H1 (cell line): ENCODE results near the gene CRTC2. TPM values are rescaled to one million over a fixed set of nuclear protein-coding genes. Genes with fewer than 3 reads are reported as not detected.

Source experiments
- CEBPB ChIP-seq: IDR thresholded peaks from 2 replicates; pipeline ENCODE4 v1.6.1; 2012; ENCODE audit warnings: low read depth, low read length
- EZH2 ChIP-seq: fragments of 200-600 bp; sonication (generic); IDR thresholded peaks from 2 replicates; pipeline ENCODE4 v1.7.1; 2012; ENCODE audit warnings: low read depth, mild to moderate bottlenecking, moderate library complexity, low read length, inconsistent platforms; ENCODE audit not compliant: severe bottlenecking
- HDAC2 ChIP-seq, 2 experiments: fragments of 300-600 bp in 1 of 2; sonication (generic) in 1 of 2; IDR thresholded peaks; 2 replicates each; pipeline ENCODE4 v1.6.1; 2011 to 2012; ENCODE audit warnings: low read depth in 2 of 2, low read length in 2 of 2, mild to moderate bottlenecking in 2 of 2, moderate library complexity in 2 of 2, borderline replicate concordance in 1 of 2, inconsistent platforms in 1 of 2
- JUN ChIP-seq: IDR thresholded peaks from 2 replicates; pipeline ENCODE4 v1.6.1; 2011; ENCODE audit warnings: low read depth, mild to moderate bottlenecking, improper control_type of control experiment, low read length
- KDM1A ChIP-seq: fragments of 200-600, 300-600 bp; sonication (generic); IDR thresholded peaks from 2 replicates; pipeline ENCODE4 v1.7.1; 2016; ENCODE audit warnings: mild to moderate bottlenecking, low read length, borderline replicate concordance
- NANOG ChIP-seq: IDR thresholded peaks from 2 replicates; pipeline ENCODE4 v1.6.1; 2011; ENCODE audit warnings: low read length, low read depth, mild to moderate bottlenecking, inconsistent platforms; ENCODE audit not compliant: insufficient read depth, poor library complexity, severe bottlenecking
- POLR2A ChIP-seq, 2 experiments: IDR thresholded peaks; 1 replicate in 1 of 2; 2 replicates in 1 of 2; pipeline ENCODE4 v1.6.1; 2011; ENCODE audit warnings: low read depth in 2 of 2, low read length in 2 of 2, mild to moderate bottlenecking in 2 of 2; ENCODE audit errors: control extremely low read depth in 1 of 2
- RFX5 ChIP-seq: IDR thresholded peaks from 2 replicates; pipeline ENCODE4 v1.6.1; 2011; ENCODE audit warnings: low read depth, low read length, improper control_type of control experiment, borderline replicate concordance
- RNF2 ChIP-seq: fragments of 200-900, 300-1000 bp; sonication (generic); IDR thresholded peaks from 2 replicates; pipeline ENCODE4 v1.7.1; 2016; ENCODE audit warnings: borderline replicate concordance, low read depth, mild to moderate bottlenecking, antibody characterized with exemption, low read length; ENCODE audit not compliant: poor library complexity, severe bottlenecking; ENCODE audit errors: missing control alignments
- ZNF274 ChIP-seq: IDR thresholded peaks from 2 replicates; pipeline ENCODE4 v1.7.0; 2012; ENCODE audit warnings: low read length, borderline replicate concordance; ENCODE audit errors: extremely low read depth
- polyA plus RNA-seq, 7 experiments: library from polyadenylated mRNA; depleted of rRNA in 3 of 7; stranded (reverse) in 5 of 7; unstranded in 2 of 7; fragments of >200 nt in 5 of 7; fragments of 200-250 nt in 2 of 7; gene quantifications; 1 replicate in 5 of 7; 2 replicates in 1 of 7; 4 replicates in 1 of 7; pipeline versions ENCODE4 v1.2.1 to v1.2.3, GENCODE V29; 2011 to 2013; ENCODE audit warnings: missing spikeins in 2 of 7, mixed read lengths in 2 of 7
- total RNA-seq: library from RNA; stranded (reverse); fragmentation: NEBNext Ultra II Directional; extraction: Animal tissue kit (Norgen Biotek cat#: 25700); gene quantifications from 2 replicates; pipeline ENCODE4 v1.2.1, GENCODE V29; 2021
- TF ChIP-seq, protein P1 (sequence below): fragments of 300-600 bp; sonication (generic); IDR thresholded peaks from 2 replicates; pipeline ENCODE4 v1.7.1; 2012; ENCODE audit warnings: low read length, moderate library complexity, mild to moderate bottlenecking, inconsistent platforms; ENCODE audit not compliant: insufficient replicate concordance

Gene CRTC2
- total and polyA plus RNA-seq, 2 of the 8 experiments (the other 6 are each of a cell fraction or from before 2014, with no cell fraction given), result 28.6 to 34.3 TPM

DNA sequence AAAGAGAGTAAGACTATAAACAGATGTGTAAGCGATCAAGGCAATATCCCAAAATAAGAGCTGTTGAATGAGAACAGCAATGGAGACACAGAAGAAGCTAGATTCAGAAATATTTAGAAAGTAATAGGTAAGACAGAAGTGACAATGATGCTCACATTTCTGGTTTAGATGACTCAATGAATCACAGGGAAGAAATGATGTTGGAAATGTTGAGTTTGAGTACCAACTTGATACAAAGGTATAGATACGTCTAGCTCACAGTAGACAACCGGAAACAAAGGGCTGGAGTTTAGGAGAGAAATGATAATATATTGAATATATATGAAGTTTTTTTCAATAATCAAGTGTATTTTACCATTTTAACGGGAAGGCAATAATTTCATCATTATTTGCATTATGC is 42.1 kb downstream of the CRTC2 start (continued):
- TF ChIP-seq, protein P1, sequence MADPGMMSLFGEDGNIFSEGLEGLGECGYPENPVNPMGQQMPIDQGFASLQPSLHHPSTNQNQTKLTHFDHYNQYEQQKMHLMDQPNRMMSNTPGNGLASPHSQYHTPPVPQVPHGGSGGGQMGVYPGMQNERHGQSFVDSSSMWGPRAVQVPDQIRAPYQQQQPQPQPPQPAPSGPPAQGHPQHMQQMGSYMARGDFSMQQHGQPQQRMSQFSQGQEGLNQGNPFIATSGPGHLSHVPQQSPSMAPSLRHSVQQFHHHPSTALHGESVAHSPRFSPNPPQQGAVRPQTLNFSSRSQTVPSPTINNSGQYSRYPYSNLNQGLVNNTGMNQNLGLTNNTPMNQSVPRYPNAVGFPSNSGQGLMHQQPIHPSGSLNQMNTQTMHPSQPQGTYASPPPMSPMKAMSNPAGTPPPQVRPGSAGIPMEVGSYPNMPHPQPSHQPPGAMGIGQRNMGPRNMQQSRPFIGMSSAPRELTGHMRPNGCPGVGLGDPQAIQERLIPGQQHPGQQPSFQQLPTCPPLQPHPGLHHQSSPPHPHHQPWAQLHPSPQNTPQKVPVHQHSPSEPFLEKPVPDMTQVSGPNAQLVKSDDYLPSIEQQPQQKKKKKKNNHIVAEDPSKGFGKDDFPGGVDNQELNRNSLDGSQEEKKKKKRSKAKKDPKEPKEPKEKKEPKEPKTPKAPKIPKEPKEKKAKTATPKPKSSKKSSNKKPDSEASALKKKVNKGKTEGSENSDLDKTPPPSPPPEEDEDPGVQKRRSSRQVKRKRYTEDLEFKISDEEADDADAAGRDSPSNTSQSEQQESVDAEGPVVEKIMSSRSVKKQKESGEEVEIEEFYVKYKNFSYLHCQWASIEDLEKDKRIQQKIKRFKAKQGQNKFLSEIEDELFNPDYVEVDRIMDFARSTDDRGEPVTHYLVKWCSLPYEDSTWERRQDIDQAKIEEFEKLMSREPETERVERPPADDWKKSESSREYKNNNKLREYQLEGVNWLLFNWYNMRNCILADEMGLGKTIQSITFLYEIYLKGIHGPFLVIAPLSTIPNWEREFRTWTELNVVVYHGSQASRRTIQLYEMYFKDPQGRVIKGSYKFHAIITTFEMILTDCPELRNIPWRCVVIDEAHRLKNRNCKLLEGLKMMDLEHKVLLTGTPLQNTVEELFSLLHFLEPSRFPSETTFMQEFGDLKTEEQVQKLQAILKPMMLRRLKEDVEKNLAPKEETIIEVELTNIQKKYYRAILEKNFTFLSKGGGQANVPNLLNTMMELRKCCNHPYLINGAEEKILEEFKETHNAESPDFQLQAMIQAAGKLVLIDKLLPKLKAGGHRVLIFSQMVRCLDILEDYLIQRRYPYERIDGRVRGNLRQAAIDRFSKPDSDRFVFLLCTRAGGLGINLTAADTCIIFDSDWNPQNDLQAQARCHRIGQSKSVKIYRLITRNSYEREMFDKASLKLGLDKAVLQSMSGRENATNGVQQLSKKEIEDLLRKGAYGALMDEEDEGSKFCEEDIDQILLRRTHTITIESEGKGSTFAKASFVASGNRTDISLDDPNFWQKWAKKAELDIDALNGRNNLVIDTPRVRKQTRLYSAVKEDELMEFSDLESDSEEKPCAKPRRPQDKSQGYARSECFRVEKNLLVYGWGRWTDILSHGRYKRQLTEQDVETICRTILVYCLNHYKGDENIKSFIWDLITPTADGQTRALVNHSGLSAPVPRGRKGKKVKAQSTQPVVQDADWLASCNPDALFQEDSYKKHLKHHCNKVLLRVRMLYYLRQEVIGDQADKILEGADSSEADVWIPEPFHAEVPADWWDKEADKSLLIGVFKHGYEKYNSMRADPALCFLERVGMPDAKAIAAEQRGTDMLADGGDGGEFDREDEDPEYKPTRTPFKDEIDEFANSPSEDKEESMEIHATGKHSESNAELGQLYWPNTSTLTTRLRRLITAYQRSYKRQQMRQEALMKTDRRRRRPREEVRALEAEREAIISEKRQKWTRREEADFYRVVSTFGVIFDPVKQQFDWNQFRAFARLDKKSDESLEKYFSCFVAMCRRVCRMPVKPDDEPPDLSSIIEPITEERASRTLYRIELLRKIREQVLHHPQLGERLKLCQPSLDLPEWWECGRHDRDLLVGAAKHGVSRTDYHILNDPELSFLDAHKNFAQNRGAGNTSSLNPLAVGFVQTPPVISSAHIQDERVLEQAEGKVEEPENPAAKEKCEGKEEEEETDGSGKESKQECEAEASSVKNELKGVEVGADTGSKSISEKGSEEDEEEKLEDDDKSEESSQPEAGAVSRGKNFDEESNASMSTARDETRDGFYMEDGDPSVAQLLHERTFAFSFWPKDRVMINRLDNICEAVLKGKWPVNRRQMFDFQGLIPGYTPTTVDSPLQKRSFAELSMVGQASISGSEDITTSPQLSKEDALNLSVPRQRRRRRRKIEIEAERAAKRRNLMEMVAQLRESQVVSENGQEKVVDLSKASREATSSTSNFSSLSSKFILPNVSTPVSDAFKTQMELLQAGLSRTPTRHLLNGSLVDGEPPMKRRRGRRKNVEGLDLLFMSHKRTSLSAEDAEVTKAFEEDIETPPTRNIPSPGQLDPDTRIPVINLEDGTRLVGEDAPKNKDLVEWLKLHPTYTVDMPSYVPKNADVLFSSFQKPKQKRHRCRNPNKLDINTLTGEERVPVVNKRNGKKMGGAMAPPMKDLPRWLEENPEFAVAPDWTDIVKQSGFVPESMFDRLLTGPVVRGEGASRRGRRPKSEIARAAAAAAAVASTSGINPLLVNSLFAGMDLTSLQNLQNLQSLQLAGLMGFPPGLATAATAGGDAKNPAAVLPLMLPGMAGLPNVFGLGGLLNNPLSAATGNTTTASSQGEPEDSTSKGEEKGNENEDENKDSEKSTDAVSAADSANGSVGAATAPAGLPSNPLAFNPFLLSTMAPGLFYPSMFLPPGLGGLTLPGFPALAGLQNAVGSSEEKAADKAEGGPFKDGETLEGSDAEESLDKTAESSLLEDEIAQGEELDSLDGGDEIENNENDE, result no peak
- no peak for TF ChIP-seq ZNF274
- no peak for TF ChIP-seq EZH2
- TF ChIP-seq RNF2, result no peak
- no peak for TF ChIP-seq KDM1A
- TF ChIP-seq NANOG, result no peak
- TF ChIP-seq JUN, result no peak
- no peak for TF ChIP-seq POLR2A (IDR thresholded peaks at IDR 0.05; ENCODE audit: control extremely low read depth in 1 of 2, low read depth in 2 of 2, low read length in 2 of 2)
- TF ChIP-seq RFX5, result no peak
- no peak for TF ChIP-seq HDAC2 (IDR thresholded peaks at IDR 0.05; ENCODE audit: borderline replicate concordance in 1 of 2, low read depth in 2 of 2, low read length in 2 of 2)
- TF ChIP-seq CEBPB, result no peak
